GM12864 (cell line): ENCODE measurements around the gene TMOD2.

Experiments used
- DNase-seq: peaks from one replicate; pipeline ENCODE4 v3.0.0-alpha.2; 2011; ENCODE audit warnings: low read depth
- H3K4me3 ChIP-seq: 2 replicates; pipeline ENCODE4 v1.5.1; 2011; ENCODE audit warnings: mild to moderate bottlenecking, low read depth, low read length, control low read depth
- CTCF ChIP-seq: IDR thresholded peaks from 2 replicates; pipeline ENCODE4 v1.5.1; 2011; ENCODE audit warnings: low read depth, mild to moderate bottlenecking, moderate library complexity, low read length, control low read depth, inconsistent platforms; ENCODE audit errors: missing control alignments

The TMOD2 gene

DNA sequence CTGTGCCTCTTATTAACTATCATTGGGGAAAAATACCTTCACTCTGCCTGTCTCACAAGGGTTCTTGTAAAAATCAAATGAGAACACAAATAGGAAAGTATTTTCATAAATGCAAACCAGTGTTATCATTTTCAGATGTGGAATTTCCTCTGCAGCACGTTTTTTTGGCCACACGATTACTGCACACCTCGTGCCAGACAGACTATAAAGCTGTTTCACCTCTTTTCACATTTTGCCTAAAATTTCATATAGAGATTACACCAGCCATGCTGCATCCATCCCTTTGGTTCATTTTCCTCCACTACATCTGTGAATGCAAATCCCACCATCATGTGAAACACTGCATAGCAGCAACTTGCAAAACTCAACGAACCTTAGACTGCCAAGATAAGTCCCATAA lies 1.2 kb upstream of the TMOD2 start:
- DNase-seq: no peak
- no peak for TF ChIP-seq CTCF
- H3K4me3 ChIP-seq: peak overlapping the region; percentile 77; the same call in 1 of the 2 replicates

DNA sequence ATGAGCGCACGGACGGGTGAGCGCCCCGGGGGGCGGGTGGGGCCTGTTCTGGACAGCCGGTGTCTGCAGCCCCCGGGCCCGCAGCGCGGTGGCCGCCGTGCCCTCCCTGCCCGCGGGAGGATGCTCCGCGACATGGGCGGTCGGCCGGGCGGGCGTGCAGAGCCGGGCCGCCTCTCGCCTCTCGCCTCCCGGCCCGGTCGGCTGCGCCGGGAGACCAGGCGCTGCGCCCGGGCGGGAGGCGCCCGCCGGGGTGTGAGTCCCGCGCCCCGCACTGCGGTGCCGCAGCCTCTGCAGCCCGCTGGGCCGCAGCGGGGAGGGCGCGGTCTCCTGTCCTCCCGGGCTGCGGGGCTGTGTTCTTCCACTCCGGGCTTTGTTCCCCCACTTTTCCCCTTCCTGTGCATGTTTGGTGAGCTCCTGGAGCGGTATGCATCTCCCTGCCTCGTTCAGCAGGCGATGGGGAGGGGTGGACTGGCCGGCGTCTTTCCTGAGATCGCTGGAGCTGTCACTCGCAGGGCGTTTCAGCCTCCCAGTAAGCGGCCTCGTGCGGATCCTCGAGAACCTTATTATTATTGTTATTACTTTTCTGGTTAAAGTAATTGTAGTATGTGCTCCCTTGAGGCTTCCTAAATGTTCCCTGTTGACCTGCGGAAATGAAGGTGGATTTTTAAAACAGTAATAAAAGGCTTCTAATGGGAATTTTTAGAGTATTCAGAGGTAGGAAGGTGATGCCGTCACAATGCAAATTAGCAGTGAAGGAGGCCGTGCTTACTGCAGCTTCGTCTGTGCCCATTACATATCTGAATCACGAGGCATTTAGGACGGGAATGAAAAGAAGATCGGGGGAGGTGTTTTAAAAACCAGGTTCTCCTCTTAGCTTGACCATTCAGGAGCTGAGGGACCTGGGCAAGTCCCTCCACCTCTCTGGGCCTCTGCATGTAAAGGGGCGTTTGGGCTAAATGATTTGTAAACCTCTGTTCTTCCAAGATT lies 593 bp downstream of the TMOD2 start:
- H3K4me3 ChIP-seq: peak overlapping the region; percentile 77
- DNase-seq: no peak
- no peak for TF ChIP-seq CTCF

DNA sequence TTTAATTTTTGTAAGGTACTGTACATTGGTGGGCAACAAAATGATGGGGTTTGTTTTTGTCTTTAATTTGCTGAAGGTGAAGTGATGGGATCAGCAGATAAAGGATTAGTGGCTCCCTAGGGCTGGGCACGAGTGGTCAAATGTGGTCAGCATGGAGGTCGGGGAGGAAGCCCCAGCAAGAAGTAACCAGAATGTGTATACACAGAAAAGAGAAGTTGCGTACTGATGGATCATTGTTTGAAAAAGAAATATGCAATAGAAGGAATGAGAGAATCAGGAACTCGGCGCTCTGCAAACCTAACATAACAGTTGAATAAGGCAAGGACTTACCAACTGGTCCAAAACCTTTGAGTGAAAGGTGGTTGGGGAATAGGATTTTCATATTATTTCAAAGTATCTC lies 1.5 kb downstream of the TMOD2 start:
- DNase-seq: no peak
- H3K4me3 ChIP-seq: no peak overlapping the region
- no peak for TF ChIP-seq CTCF

- H3K4me3 ChIP-seq: no peak overlapping the region
- TF ChIP-seq CTCF: no peak
- DNase-seq: no peak
These were observed 2.9 kb downstream of the TMOD2 start for GRCh38 chr15:51754267-51754666.

DNA sequence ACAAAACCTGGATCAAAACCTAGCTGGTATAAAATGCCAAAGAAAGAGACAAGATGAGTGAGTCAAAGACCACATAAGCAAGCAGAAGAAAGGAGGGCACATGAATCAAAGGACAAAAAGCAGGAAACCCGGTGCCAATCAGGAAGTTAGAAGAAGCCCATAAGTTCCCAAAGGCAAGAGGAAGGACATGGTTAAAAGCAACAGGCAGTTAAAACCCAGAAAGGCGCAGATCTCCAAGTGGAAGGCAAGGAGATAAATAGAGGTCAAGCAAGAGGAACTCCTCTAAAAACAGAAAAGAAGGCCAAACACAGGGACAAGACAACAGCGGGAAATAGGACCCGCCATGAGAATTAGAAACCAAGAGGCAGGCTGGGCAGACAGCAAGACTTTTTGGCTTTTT lies 4.4 kb downstream of the TMOD2 start:
- DNase-seq: no peak
- no peak for TF ChIP-seq CTCF
- no peak overlapping the region for H3K4me3 ChIP-seq

- DNase-seq: no peak
- no peak for TF ChIP-seq CTCF
- H3K4me3 ChIP-seq: no peak overlapping the region
These were observed 5.1 kb downstream of the TMOD2 start for GRCh38 chr15:51756482-51756881.

DNA sequence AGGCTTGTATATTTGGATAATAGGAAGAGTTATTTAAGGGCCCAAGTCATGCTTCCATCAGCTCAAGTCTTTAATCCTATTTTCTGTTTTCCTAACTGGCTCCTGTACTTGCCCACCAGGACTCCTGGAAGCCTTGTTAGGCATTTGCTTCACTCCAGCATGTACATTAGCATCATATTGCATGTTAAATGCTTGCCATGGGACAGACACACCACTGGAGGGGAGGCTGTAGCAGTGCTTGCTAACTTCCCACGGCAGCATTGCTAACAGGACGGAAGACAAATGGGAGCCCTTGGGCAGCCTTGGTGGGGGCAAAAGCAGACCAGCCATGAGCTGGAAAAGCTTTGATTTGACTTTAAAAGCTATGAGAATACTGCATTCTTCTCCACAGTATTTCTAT lies 6.1 kb downstream of the TMOD2 start:
- no peak for TF ChIP-seq CTCF
- no peak overlapping the region for H3K4me3 ChIP-seq
- DNase-seq: no peak
